Measurements from ENCODE around the gene NCDN. TPM values are rescaled to one million over a fixed set of nuclear protein-coding genes. Genes with fewer than 3 reads are reported as not detected.
A peak's percentile ranks its signal among the peaks of the same experiment; 100 is the strongest.

The NCDN gene
- total RNA-seq, 2 donors from 2014 or later: 9.7 to 18.0 TPM

GRCh38 chr1:35572296-35572695 lies 14.7 kb downstream of the NCDN start:
- H3K9ac ChIP-seq (ENCODE audit: low read depth in 2 of 2, low read length in 2 of 2): no peak overlapping the region
- peaks cover 28% of the 10 kb centered on the region for H3K27me3 ChIP-seq
- H3K27ac ChIP-seq: no peak overlapping the region
- H3K9me3 ChIP-seq: no peaks in the 10 kb centered on the region
- TF ChIP-seq, protein P1, sequence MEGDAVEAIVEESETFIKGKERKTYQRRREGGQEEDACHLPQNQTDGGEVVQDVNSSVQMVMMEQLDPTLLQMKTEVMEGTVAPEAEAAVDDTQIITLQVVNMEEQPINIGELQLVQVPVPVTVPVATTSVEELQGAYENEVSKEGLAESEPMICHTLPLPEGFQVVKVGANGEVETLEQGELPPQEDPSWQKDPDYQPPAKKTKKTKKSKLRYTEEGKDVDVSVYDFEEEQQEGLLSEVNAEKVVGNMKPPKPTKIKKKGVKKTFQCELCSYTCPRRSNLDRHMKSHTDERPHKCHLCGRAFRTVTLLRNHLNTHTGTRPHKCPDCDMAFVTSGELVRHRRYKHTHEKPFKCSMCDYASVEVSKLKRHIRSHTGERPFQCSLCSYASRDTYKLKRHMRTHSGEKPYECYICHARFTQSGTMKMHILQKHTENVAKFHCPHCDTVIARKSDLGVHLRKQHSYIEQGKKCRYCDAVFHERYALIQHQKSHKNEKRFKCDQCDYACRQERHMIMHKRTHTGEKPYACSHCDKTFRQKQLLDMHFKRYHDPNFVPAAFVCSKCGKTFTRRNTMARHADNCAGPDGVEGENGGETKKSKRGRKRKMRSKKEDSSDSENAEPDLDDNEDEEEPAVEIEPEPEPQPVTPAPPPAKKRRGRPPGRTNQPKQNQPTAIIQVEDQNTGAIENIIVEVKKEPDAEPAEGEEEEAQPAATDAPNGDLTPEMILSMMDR (IDR thresholded peaks at IDR 0.05): no peak
- no peaks in the 10 kb centered on the region for H3K36me3 ChIP-seq
- no peak for DNase-seq
- H3K4me1 ChIP-seq: peaks cover 10% of the 10 kb centered on the region
- no peak overlapping the region for H3K4me3 ChIP-seq
- intact Hi-C loops (cut with DNase I): no loop called here

- peaks cover 14% of the 10 kb centered on the region for H3K4me1 ChIP-seq
- no peaks in the 10 kb centered on the region for H3K36me3 ChIP-seq
- no peak within 1 kb of the TSS for H3K27ac ChIP-seq
- no peaks in the 10 kb centered on the region for H3K9me3 ChIP-seq
- intact Hi-C loops (cut with DNase I): no loop called here
- peak within 1 kb of the TSS in 1 of 2 donors; percentile 28 for H3K9ac ChIP-seq (ENCODE audit: low read depth in 2 of 2, low read length in 2 of 2)
- peak within 1 kb of the TSS; percentile 50 for H3K4me3 ChIP-seq
- H3K27me3 ChIP-seq: peaks cover 28% of the 10 kb centered on the region
- peak; percentile 57 for DNase-seq
- TF ChIP-seq, protein P1 (IDR thresholded peaks at IDR 0.05): no peak
Measured at GRCh38 chr1:35573198-35574124, 15.9 kb downstream of the NCDN start, which contains the start of gene TFAP2E. TSS of gene TFAP2E (plus strand) at chr1:35573314. CDS start at chr1:35573578, 264 bp downstream.

DNA sequence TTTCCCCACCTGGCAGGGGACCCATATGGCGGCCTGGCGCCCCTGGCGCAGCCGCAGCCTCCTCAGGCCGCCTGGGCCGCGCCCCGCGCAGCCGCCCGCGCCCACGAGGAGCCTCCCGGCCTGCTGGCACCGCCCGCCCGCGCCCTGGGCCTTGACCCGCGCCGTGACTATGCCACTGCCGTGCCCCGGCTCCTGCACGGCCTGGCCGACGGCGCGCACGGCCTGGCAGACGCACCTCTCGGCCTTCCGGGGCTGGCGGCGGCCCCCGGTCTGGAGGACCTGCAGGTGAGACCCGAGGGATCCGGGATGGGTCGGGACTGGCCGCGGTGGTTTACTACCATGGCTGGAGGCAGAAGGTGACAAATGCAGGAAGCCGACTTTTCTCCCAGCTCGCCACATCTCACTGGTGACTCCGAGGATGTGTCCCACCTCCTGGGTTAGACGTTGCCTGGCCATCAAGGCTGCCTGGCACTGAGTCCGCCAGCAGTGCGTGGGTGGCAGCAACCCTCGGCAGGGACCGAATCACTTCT lies 16.6 kb downstream of the NCDN start:
- Histone ChIP-seq H3K27ac (no peak overlapping the region), H3K4me3 (peak overlapping the region; percentile 50), H3K4me1 (peaks cover 14% of the 10 kb centered on the region), H3K27me3 (peaks cover 28% of the 10 kb centered on the region), H3K36me3 (no peaks in the 10 kb centered on the region), H3K9me3 (no peaks in the 10 kb centered on the region), H3K9ac (ENCODE audit: low read depth in 2 of 2, low read length in 2 of 2) (no peak overlapping the region)
- DNase-seq: no peak
- TF ChIP-seq, protein P1 (IDR thresholded peaks at IDR 0.05): no peak
- intact Hi-C loops (cut with DNase I): no loop called here

DNA sequence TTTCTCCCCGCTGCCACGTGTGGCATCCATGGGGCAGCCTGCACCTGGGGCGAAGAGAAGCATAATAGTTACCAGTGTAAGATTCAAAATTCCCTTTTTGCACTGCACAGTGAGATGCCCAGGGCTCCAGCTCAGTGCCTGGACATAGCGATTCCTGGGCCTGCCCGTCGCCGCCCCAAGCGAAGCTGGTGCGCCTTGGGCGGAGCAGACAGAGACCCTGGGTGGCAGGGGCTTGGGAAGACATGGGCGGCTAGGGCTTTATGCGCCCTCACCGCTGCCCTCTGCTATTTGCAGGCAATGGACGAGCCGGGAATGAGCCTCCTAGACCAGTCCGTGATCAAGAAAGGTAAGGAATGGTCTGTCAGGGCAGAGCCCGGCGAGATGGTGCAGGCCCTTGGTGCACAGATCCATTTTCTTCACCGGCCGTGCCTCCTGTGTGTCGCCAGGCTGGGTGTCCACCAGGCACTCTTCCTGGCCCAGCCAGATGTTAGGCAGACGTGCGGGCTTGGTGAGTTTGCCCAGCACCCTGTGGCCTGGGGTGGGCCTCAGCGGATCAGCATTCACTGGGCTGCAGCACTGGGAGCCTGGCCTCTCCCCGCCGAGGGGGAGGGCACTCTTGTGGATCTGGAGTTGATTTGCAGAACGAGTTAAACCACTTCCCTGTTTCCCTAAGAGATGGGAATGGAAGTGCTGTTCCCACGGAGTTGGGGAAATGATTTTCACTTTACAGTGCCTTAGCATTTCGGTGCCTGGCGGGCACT lies 17.2 kb downstream of the NCDN start:
- no peaks in the 10 kb centered on the region for H3K9me3 ChIP-seq
- intact Hi-C loops (cut with DNase I): no loop called here
- H3K27ac ChIP-seq: no peak overlapping the region
- no peaks in the 10 kb centered on the region for H3K36me3 ChIP-seq
- TF ChIP-seq, protein P1 (IDR thresholded peaks at IDR 0.05): no peak
- H3K27me3 ChIP-seq: peaks cover 28% of the 10 kb centered on the region
- peaks cover 14% of the 10 kb centered on the region for H3K4me1 ChIP-seq
- DNase-seq: no peak
- no peak overlapping the region for H3K4me3 ChIP-seq
- H3K9ac ChIP-seq (ENCODE audit: low read depth in 2 of 2, low read length in 2 of 2): no peak overlapping the region

DNA sequence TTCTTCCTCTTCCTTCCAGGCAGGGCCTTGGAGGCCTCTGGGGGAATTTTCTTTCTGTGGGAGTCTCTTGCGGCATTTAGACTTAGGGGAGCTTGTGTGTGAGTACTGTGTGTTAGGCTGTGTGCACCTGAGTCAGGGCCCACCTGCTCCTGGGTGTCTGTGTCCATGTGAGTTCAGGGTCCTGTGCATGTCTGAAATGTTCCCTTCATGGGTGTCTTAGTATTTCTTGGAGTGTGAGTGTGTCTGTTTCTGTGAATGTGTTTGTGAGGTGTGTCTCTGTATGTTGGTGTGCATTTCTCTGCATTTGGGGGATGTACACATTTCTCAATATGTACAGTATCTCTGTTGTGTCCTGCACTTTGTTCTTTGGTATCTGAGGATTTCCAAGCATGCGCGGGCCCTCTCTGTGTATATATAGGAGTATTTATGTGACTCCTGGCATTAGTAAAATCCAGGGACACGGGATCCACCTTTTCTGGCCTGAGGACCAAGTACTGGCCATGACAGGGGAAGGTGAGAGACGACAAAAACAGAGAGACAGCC lies 17.9 kb downstream of the NCDN start:
- H3K4me1 ChIP-seq: peaks cover 14% of the 10 kb centered on the region
- intact Hi-C loops (cut with DNase I): no loop called here
- no peak overlapping the region for H3K9ac ChIP-seq (ENCODE audit: low read depth in 2 of 2, low read length in 2 of 2)
- H3K27me3 ChIP-seq: peaks cover 28% of the 10 kb centered on the region
- TF ChIP-seq, protein P1 (IDR thresholded peaks at IDR 0.05): no peak
- no peaks in the 10 kb centered on the region for H3K36me3 ChIP-seq
- no peak for DNase-seq
- H3K9me3 ChIP-seq: no peaks in the 10 kb centered on the region
- H3K27ac ChIP-seq: no peak overlapping the region
- no peak overlapping the region for H3K4me3 ChIP-seq
